H9 (cell line): ENCODE measurements around the gene DMAC2L. TPM values are rescaled to one million over a fixed set of nuclear protein-coding genes. Genes with fewer than 3 reads are reported as not detected.
"Not testable (repeated sequence)": the region's sequence is repeated elsewhere in the genome, so short reads cannot be mapped to it uniquely, and the experiment has no call there.

Source experiments
- DNase-seq: peaks from one replicate; pipeline ENCODE4 v3.0.0-alpha.2; 2017
- H2AFZ ChIP-seq: one replicate; pipeline ENCODE4 v1.6.1; 2013; ENCODE audit warnings: mild to moderate bottlenecking, low read length, control low read depth, moderate library complexity
- H2AK5ac ChIP-seq: 2 replicates; pipeline ENCODE4 v1.6.1; 2013; ENCODE audit warnings: low read length, control low read depth, mixed read lengths; ENCODE audit not compliant: insufficient read length
- H2BK120ac ChIP-seq: one replicate; pipeline ENCODE4 v1.6.1; 2013; ENCODE audit warnings: low read depth, mild to moderate bottlenecking, low read length, control low read depth, inconsistent platforms; ENCODE audit not compliant: poor library complexity, severe bottlenecking
- H2BK12ac ChIP-seq: 2 replicates; pipeline ENCODE4 v1.6.1; 2013; ENCODE audit warnings: low read length, control low read depth, mixed read lengths, low read depth; ENCODE audit not compliant: insufficient read length
- H2BK15ac ChIP-seq: 2 replicates; pipeline ENCODE4 v1.6.1; 2013; ENCODE audit warnings: low read depth, low read length, control low read depth
- H2BK20ac ChIP-seq: one replicate; pipeline ENCODE4 v1.6.1; 2013; ENCODE audit warnings: low read depth, mild to moderate bottlenecking, low read length, control low read depth, inconsistent platforms; ENCODE audit not compliant: poor library complexity, severe bottlenecking
- H2BK5ac ChIP-seq: 2 replicates; pipeline ENCODE4 v1.6.1; 2013; ENCODE audit warnings: low read length, control low read depth, mixed read lengths; ENCODE audit not compliant: insufficient read length
- H3K14ac ChIP-seq: 2 replicates; pipeline ENCODE4 v1.6.1; 2013; ENCODE audit warnings: low read length, control low read depth; ENCODE audit not compliant: insufficient read depth
- H3K18ac ChIP-seq: 2 replicates; pipeline ENCODE4 v1.6.1; 2013; ENCODE audit warnings: low read depth, mild to moderate bottlenecking, mixed read lengths, low read length, control low read depth; ENCODE audit not compliant: insufficient read length
- H3K23ac ChIP-seq: 2 replicates; pipeline ENCODE4 v1.6.1; 2013; ENCODE audit warnings: low read length, control low read depth, mixed read lengths, low read depth; ENCODE audit not compliant: insufficient read length
- H3K23me2 ChIP-seq: 2 replicates; pipeline ENCODE4 v1.6.1; 2013; ENCODE audit warnings: low read depth, mild to moderate bottlenecking, mixed read lengths, low read length, control low read depth; ENCODE audit not compliant: insufficient read length, poor library complexity, severe bottlenecking
- H3K27ac ChIP-seq: 2 replicates; pipeline ENCODE4 v1.5.1; 2013; ENCODE audit warnings: low read length, control low read depth, mixed read lengths, low read depth; ENCODE audit not compliant: insufficient read length
- H3K27me3 ChIP-seq: 2 replicates; pipeline ENCODE4 v1.6.1; 2013; ENCODE audit warnings: low read length, control low read depth, inconsistent platforms; ENCODE audit not compliant: insufficient read depth
- H3K4ac ChIP-seq: 2 replicates; pipeline ENCODE4 v1.6.1; 2013; ENCODE audit warnings: low read depth, mild to moderate bottlenecking, control low read depth, inconsistent platforms, low read length, moderate library complexity
- H3K4me1 ChIP-seq: 2 replicates; pipeline ENCODE4 v1.6.1; 2013; ENCODE audit warnings: low read length, control low read depth, inconsistent platforms; ENCODE audit not compliant: insufficient read depth
- H3K4me2 ChIP-seq: 2 replicates; pipeline ENCODE4 v1.6.1; 2013; ENCODE audit warnings: low read length, control low read depth, mixed read lengths; ENCODE audit not compliant: insufficient read length, insufficient read depth
- H3K56ac ChIP-seq: 2 replicates; pipeline ENCODE4 v1.6.1; 2013; ENCODE audit warnings: low read depth, mild to moderate bottlenecking, mixed read lengths, low read length, control low read depth; ENCODE audit not compliant: insufficient read length
- H3K79me1 ChIP-seq: 2 replicates; pipeline ENCODE4 v1.6.1; 2013; ENCODE audit warnings: low read depth, mild to moderate bottlenecking, moderate library complexity, low read length, control low read depth, inconsistent platforms; ENCODE audit not compliant: insufficient read depth, poor library complexity, severe bottlenecking
- H3K79me2 ChIP-seq: 2 replicates; pipeline ENCODE4 v1.6.1; 2013; ENCODE audit warnings: low read length, control low read depth, inconsistent platforms; ENCODE audit not compliant: insufficient read depth
- H3K9ac ChIP-seq: 2 replicates; pipeline ENCODE4 v1.6.1; 2013; ENCODE audit warnings: low read length, control low read depth, mixed read lengths; ENCODE audit not compliant: insufficient read length; ENCODE audit errors: extremely low read depth
- H3K9me3 ChIP-seq: one replicate; pipeline ENCODE4 v1.6.1; 2013; ENCODE audit warnings: low read depth, low read length, inconsistent platforms; ENCODE audit not compliant: control insufficient read depth
- H3T11ph ChIP-seq: one replicate; pipeline ENCODE4 v1.6.1; 2013; ENCODE audit warnings: mild to moderate bottlenecking, low read length, control low read depth, inconsistent platforms
- H4K20me1 ChIP-seq: one replicate; pipeline ENCODE4 v1.6.1; 2013; ENCODE audit not compliant: control insufficient read depth, insufficient read length, insufficient read depth
- H4K5ac ChIP-seq: 2 replicates; pipeline ENCODE4 v1.6.1; 2013; ENCODE audit warnings: low read depth, mild to moderate bottlenecking, mixed read lengths, low read length, control low read depth; ENCODE audit not compliant: insufficient read length
- H4K8ac ChIP-seq: replicated peaks from 2 replicates; pipeline ENCODE4 v1.6.1; 2013; ENCODE audit warnings: low read length, control low read depth, mixed read lengths, low read depth; ENCODE audit not compliant: insufficient read length
- H4K91ac ChIP-seq: 2 replicates; pipeline ENCODE4 v1.6.1; 2013; ENCODE audit warnings: low read depth, mild to moderate bottlenecking, moderate library complexity, mixed read lengths, low read length, control low read depth; ENCODE audit not compliant: insufficient read length
- H3K27ac Mint-ChIP-seq, 3 experiments: 2 replicates in 2 of 3; 3 replicates in 1 of 3; pipeline ENCODE4 v1.8.0; 2020 to 2021; ENCODE audit warnings: mixed read lengths in 3 of 3, mild to moderate bottlenecking in 1 of 3, moderate library complexity in 1 of 3
- H3K27me3 Mint-ChIP-seq: 2 replicates; pipeline ENCODE4 v1.8.0; 2021; ENCODE audit warnings: low read depth, mild to moderate bottlenecking, moderate library complexity, mixed read lengths
- H3K36me3 Mint-ChIP-seq, 3 experiments: 2 replicates in 2 of 3; 3 replicates in 1 of 3; pipeline ENCODE4 v1.8.0; 2020 to 2021; ENCODE audit warnings: low read depth in 3 of 3, mixed read lengths in 3 of 3; ENCODE audit not compliant: insufficient read depth in 1 of 3
- H3K4me1 Mint-ChIP-seq, 2 experiments: 2 replicates each; pipeline ENCODE4 v1.8.0; 2020; ENCODE audit warnings: mixed read lengths in 2 of 2
- H3K4me3 Mint-ChIP-seq, 2 experiments: 2 replicates in 1 of 2; 3 replicates in 1 of 2; pipeline ENCODE4 v1.8.0; 2020 to 2021; ENCODE audit warnings: mild to moderate bottlenecking in 2 of 2, mixed read lengths in 2 of 2, moderate library complexity in 1 of 2
- H3K9me3 Mint-ChIP-seq, 2 experiments: 2 replicates in 1 of 2; 3 replicates in 1 of 2; pipeline ENCODE4 v1.8.0; 2020; ENCODE audit warnings: mild to moderate bottlenecking in 2 of 2, mixed read lengths in 2 of 2, moderate library complexity in 1 of 2
- WGBS: extraction: QIAGEN DNeasy Blood & Tissue Kit; methylation state at CpG from one replicate; pipeline ENCODE4 v1.1.7; 2013; ENCODE audit warnings: missing lambda C conversion rate, low lambda C conversion rate, mixed read lengths; ENCODE audit not compliant: insufficient read length; ENCODE audit errors: extremely low coverage; 5-methylcytosine and 5-hydroxymethylcytosine counted together
- total RNA-seq: library from RNA; stranded (reverse); gene quantifications from 2 replicates; pipeline ENCODE4 v1.2.1, GENCODE V29; 2021
- TF ChIP-seq, protein P1 (sequence below): fragments of 200-600 bp; sonication (generic); conservative IDR thresholded peaks from 3 replicates; pipeline ENCODE4 v1.8.0; 2021; ENCODE audit warnings: antibody characterized with exemption, mild to moderate bottlenecking

The DMAC2L gene
- total RNA-seq, 1 experiment from 2014 or later = 22.4 TPM

DNA sequence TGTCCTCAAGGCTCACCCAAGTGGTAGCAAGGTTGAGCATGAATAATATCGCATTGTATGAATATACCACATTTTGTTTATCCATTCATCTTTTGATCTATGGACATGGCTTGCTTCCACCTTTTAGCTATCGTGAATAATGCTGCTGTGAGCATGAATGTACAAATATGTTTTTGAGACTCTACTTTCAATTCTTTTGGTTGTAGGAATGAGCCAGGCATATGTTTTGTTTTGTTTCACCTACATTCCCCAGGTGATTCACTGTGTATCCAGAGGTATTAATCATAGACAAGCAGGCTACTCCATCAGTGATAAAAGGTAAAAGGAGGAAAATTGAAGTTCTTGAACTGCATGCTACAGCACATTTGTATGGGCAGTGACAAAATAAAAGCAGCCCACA, 48.7 kb downstream of the DMAC2L start:
- H2BK20ac ChIP-seq = no peak overlapping the region
- H4K20me1 ChIP-seq = no peaks in the 10 kb centered on the region
- no peaks in the 10 kb centered on the region for H3K27me3 Mint-ChIP-seq
- H3K4me2 ChIP-seq = no peak overlapping the region
- H3K27me3 ChIP-seq = no peaks in the 10 kb centered on the region
- TF ChIP-seq, protein P1, sequence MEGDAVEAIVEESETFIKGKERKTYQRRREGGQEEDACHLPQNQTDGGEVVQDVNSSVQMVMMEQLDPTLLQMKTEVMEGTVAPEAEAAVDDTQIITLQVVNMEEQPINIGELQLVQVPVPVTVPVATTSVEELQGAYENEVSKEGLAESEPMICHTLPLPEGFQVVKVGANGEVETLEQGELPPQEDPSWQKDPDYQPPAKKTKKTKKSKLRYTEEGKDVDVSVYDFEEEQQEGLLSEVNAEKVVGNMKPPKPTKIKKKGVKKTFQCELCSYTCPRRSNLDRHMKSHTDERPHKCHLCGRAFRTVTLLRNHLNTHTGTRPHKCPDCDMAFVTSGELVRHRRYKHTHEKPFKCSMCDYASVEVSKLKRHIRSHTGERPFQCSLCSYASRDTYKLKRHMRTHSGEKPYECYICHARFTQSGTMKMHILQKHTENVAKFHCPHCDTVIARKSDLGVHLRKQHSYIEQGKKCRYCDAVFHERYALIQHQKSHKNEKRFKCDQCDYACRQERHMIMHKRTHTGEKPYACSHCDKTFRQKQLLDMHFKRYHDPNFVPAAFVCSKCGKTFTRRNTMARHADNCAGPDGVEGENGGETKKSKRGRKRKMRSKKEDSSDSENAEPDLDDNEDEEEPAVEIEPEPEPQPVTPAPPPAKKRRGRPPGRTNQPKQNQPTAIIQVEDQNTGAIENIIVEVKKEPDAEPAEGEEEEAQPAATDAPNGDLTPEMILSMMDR = no peak
- no peak overlapping the region for H2BK5ac ChIP-seq
- H3K9ac ChIP-seq = no peak overlapping the region
- H2BK120ac ChIP-seq = no peak overlapping the region
- H3K79me1 ChIP-seq = no peaks in the 10 kb centered on the region
- H3K14ac ChIP-seq = no peak overlapping the region
- H3T11ph ChIP-seq = no peak overlapping the region
- no peak overlapping the region for H3K27ac Mint-ChIP-seq
- no peak overlapping the region for H3K27ac ChIP-seq
- no peak overlapping the region for H2AK5ac ChIP-seq
- DNase-seq = no peak
- no peaks in the 10 kb centered on the region; a peak in 1 of 5 replicates for H3K9me3 Mint-ChIP-seq
- H2BK15ac ChIP-seq = no peak overlapping the region
- no peak overlapping the region for H3K23ac ChIP-seq
- H3K4me3 Mint-ChIP-seq = no peak overlapping the region
- H3K4me1 ChIP-seq = no peaks in the 10 kb centered on the region
- H2BK12ac ChIP-seq = no peak overlapping the region
- no peak overlapping the region for H3K56ac ChIP-seq
- H4K8ac ChIP-seq = no peak overlapping the region
- no peaks in the 10 kb centered on the region for H3K23me2 ChIP-seq
- no peak overlapping the region for H3K4ac ChIP-seq
- H4K91ac ChIP-seq = no peak overlapping the region
- WGBS = no CpG with 5 or more reads among the region's 2 CpGs
- H3K36me3 Mint-ChIP-seq = no peaks in the 10 kb centered on the region
- H3K4me1 Mint-ChIP-seq = peaks cover 10% of the 10 kb centered on the region in 2 experiments; a peak in 3 of 4 replicates
- H3K79me2 ChIP-seq = no peaks in the 10 kb centered on the region
- no peak overlapping the region for H2AFZ ChIP-seq
- H3K18ac ChIP-seq = no peak overlapping the region
- no peaks in the 10 kb centered on the region for H3K9me3 ChIP-seq
- no peak overlapping the region for H4K5ac ChIP-seq

DNA sequence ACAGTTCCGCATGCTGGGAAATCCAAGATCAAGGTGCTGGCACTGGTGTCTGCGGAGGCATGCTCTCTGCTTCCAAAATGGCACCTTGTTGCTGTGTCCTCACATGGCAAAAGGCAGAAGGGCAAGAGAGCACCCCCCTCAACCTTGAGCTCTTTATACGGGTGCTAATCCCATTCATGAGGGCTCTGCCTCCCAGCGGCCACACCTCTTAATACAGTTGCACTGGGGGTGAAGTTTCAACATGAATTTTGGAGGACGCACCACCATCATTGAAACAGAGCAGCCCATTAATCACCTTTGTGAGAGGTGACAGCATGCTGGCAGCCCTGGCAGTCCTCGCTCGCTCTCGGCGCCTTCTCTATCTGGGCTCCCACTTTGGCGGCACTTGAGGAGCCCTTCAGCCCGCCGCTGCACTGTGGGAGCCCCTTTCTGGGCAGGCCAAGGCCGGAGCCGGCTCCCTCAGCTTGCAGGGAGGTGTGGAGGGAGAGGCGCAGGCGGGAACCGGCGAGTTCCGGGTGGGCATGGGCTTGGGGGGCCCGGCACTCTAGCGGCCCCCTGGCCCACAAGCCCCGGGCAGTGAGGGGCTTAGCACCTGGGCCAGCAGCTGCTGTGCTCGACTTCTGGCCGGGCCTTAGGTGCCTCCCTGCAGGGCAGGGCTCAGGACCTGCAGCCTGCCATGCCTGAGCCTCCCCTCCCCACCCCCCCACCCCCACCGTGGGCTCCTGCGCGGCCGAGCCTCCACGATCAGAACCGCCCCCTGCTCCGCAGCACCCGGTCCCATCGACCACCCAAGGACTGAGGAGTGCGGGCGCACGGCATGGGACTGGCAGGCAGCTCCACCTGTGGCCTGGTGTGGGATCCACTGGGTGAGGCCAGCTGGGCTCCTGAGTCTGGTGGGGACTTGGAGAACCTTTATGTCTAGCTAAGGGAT, 49.6 kb downstream of the DMAC2L start:
- not testable (repeated sequence) for H2AFZ ChIP-seq, H4K8ac ChIP-seq, H4K91ac ChIP-seq, H3K79me2 ChIP-seq, H3K27ac Mint-ChIP-seq, H2BK15ac ChIP-seq, H3K9me3 Mint-ChIP-seq, H3K14ac ChIP-seq, H3T11ph ChIP-seq, H3K4me1 ChIP-seq, H3K36me3 Mint-ChIP-seq, H3K4ac ChIP-seq, H3K4me1 Mint-ChIP-seq, H4K5ac ChIP-seq, H3K23me2 ChIP-seq, H3K4me3 Mint-ChIP-seq, H3K27me3 Mint-ChIP-seq, H2BK5ac ChIP-seq, DNase-seq, H2BK20ac ChIP-seq, H3K27ac ChIP-seq, H2BK12ac ChIP-seq, H2AK5ac ChIP-seq, H2BK120ac ChIP-seq, H3K56ac ChIP-seq, H3K4me2 ChIP-seq, H3K9me3 ChIP-seq, H4K20me1 ChIP-seq, H3K23ac ChIP-seq, H3K18ac ChIP-seq, H3K27me3 ChIP-seq, H3K9ac ChIP-seq, H3K79me1 ChIP-seq
- WGBS = no CpG with 5 or more reads among the region's 36 CpGs
